ENCODE results near the gene ZNF845. TPM values are rescaled to one million over a fixed set of nuclear protein-coding genes. Genes with fewer than 3 reads are reported as not detected.
"Not testable (repeated sequence)": the region's sequence is repeated elsewhere in the genome, so short reads cannot be mapped to it uniquely, and the experiment has no call there.

The ZNF845 gene
- polyA plus RNA-seq, result 6.5 TPM
- long read RNA-seq, donor 1, result 0 reads
- long read RNA-seq, donor 2, full-length matches to known transcripts, result 1 of 32 reads
- long read RNA-seq, donor 2, partial matches to known transcripts, result 24 of 32 reads
- long read RNA-seq, donor 2, other reads (novel, unspliced or antisense), result 7 of 32 reads
- long read RNA-seq, donor 3, full-length matches to known transcripts, result 1 of 42 reads
- long read RNA-seq, donor 3, partial matches to known transcripts, result 22 of 42 reads
- long read RNA-seq, donor 3, other reads (novel, unspliced or antisense), result 19 of 42 reads
- long read RNA-seq, donor 4, result 0 reads
- long read RNA-seq, donor 5, partial matches to known transcripts, result 0 of 5 reads
- long read RNA-seq, donor 5, other reads (novel, unspliced or antisense), result 5 of 5 reads
- long read RNA-seq, donor 6, full-length matches to known transcripts, result 1 of 1 reads
- long read RNA-seq, donor 6, partial matches to known transcripts, result 0 of 1 reads
- long read RNA-seq, donor 6, other reads (novel, unspliced or antisense), result 0 of 1 reads
- long read RNA-seq, donor 7, full-length matches to known transcripts, result 1 of 1 reads
- long read RNA-seq, donor 7, partial matches to known transcripts, result 0 of 1 reads
- long read RNA-seq, donor 7, other reads (novel, unspliced or antisense), result 0 of 1 reads
- long read RNA-seq, donor 8, full-length matches to known transcripts, result 3 of 8 reads
- long read RNA-seq, donor 8, partial matches to known transcripts, result 5 of 8 reads
- long read RNA-seq, donor 8, other reads (novel, unspliced or antisense), result 0 of 8 reads
- long read RNA-seq, donor 9, result 0 reads
- long read RNA-seq, donor 10, full-length matches to known transcripts, result 1 of 1 reads
- long read RNA-seq, donor 10, partial matches to known transcripts, result 0 of 1 reads
- long read RNA-seq, donor 10, other reads (novel, unspliced or antisense), result 0 of 1 reads
- long read RNA-seq, donor 11, full-length matches to known transcripts, result 2 of 2 reads
- long read RNA-seq, donor 11, partial matches to known transcripts, result 0 of 2 reads
- long read RNA-seq, donor 11, other reads (novel, unspliced or antisense), result 0 of 2 reads

- Histone ChIP-seq H3K36me3 (ENCODE audit: control insufficient read depth, insufficient read depth, low read length) (peaks cover 8% of the 10 kb centered on the region), H3K27ac (ENCODE audit: low read length) (peak within 1 kb of the TSS; percentile 50), H3K27me3 (ENCODE audit: control insufficient read depth, insufficient read depth, low read length) (no peaks in the 10 kb centered on the region), H3K4me3 (ENCODE audit: low read length) (peak within 1 kb of the TSS; percentile 70), H3K4me1 (ENCODE audit: control insufficient read depth, insufficient read depth, low read length) (no peaks in the 10 kb centered on the region), H3K9me3 (ENCODE audit: control insufficient read depth, low read depth, low read length) (peaks cover 3% of the 10 kb centered on the region)
- WGBS (ENCODE audit: insufficient coverage, low lambda C conversion rate), result no CpG with 5 or more reads among the region's 61 CpGs
- peak; percentile 85 to 95 for DNase-seq
These were observed at the start of gene ZNF845 for GRCh38 chr19:53333463-53334449. Gene ZNF845, plus strand, starts transcription at chr19:53333749. Its CDS starts 7,559 bp downstream, at chr19:53341308.

GRCh38 chr19:53285087-53285486 lies 48.5 kb upstream of the ZNF845 start:
- Histone ChIP-seq H3K9me3 (ENCODE audit: control insufficient read depth, low read depth, low read length) (no peaks in the 10 kb centered on the region), H3K36me3 (ENCODE audit: control insufficient read depth, insufficient read depth, low read length) (no peaks in the 10 kb centered on the region), H3K4me3 (ENCODE audit: low read length) (no peak overlapping the region), H3K27me3 (ENCODE audit: control insufficient read depth, insufficient read depth, low read length) (no peaks in the 10 kb centered on the region), H3K4me1 (ENCODE audit: control insufficient read depth, insufficient read depth, low read length) (no peaks in the 10 kb centered on the region), H3K27ac (ENCODE audit: low read length) (no peak overlapping the region)
- DNase-seq, result no peak
- no CpG with 5 or more reads among the region's 4 CpGs for WGBS (ENCODE audit: insufficient coverage, low lambda C conversion rate)

- H3K36me3 ChIP-seq (ENCODE audit: control insufficient read depth, insufficient read depth, low read length), result no peaks in the 10 kb centered on the region
- no peaks in the 10 kb centered on the region for H3K4me1 ChIP-seq (ENCODE audit: control insufficient read depth, insufficient read depth, low read length)
- H3K27ac ChIP-seq (ENCODE audit: low read length), result no peak overlapping the region
- H3K9me3 ChIP-seq (ENCODE audit: control insufficient read depth, low read depth, low read length), result peaks cover 22% of the 10 kb centered on the region
- no peak for DNase-seq
- no peaks in the 10 kb centered on the region for H3K27me3 ChIP-seq (ENCODE audit: control insufficient read depth, insufficient read depth, low read length)
- WGBS (ENCODE audit: insufficient coverage, low lambda C conversion rate), result 81% methylated on average over 6 of the region's 47 CpGs
- H3K4me3 ChIP-seq (ENCODE audit: low read length), result no peak overlapping the region
These were observed 42.6 kb upstream of the ZNF845 start for GRCh38 chr19:53290758-53291549.

- H3K36me3 ChIP-seq (ENCODE audit: control insufficient read depth, insufficient read depth, low read length), result no peaks in the 10 kb centered on the region
- H3K9me3 ChIP-seq (ENCODE audit: control insufficient read depth, low read depth, low read length), result peaks cover 22% of the 10 kb centered on the region
- H3K27ac ChIP-seq (ENCODE audit: low read length), result no peak overlapping the region
- no peak for DNase-seq
- WGBS (ENCODE audit: insufficient coverage, low lambda C conversion rate), result 66% methylated on average over 4 of the region's 7 CpGs
- no peak overlapping the region for H3K4me3 ChIP-seq (ENCODE audit: low read length)
- no peaks in the 10 kb centered on the region for H3K27me3 ChIP-seq (ENCODE audit: control insufficient read depth, insufficient read depth, low read length)
- H3K4me1 ChIP-seq (ENCODE audit: control insufficient read depth, insufficient read depth, low read length), result no peaks in the 10 kb centered on the region
These were observed 38.6 kb upstream of the ZNF845 start for GRCh38 chr19:53294786-53295441.

GRCh38 chr19:53301341-53301740 lies 32.2 kb upstream of the ZNF845 start:
- H3K4me1 ChIP-seq (ENCODE audit: control insufficient read depth, insufficient read depth, low read length); H3K9me3 ChIP-seq (ENCODE audit: control insufficient read depth, low read depth, low read length); H3K27me3 ChIP-seq (ENCODE audit: control insufficient read depth, insufficient read depth, low read length); DNase-seq; H3K27ac ChIP-seq (ENCODE audit: low read length); H3K36me3 ChIP-seq (ENCODE audit: control insufficient read depth, insufficient read depth, low read length); H3K4me3 ChIP-seq (ENCODE audit: low read length): not testable (repeated sequence)
- WGBS (ENCODE audit: insufficient coverage, low lambda C conversion rate), result no CpG with 5 or more reads among the region's 8 CpGs

- Histone ChIP-seq H3K4me3 (ENCODE audit: low read length) (no peak overlapping the region), H3K4me1 (ENCODE audit: control insufficient read depth, insufficient read depth, low read length) (no peaks in the 10 kb centered on the region), H3K27me3 (ENCODE audit: control insufficient read depth, insufficient read depth, low read length) (peaks cover 5% of the 10 kb centered on the region), H3K9me3 (ENCODE audit: control insufficient read depth, low read depth, low read length) (peaks cover 18% of the 10 kb centered on the region), H3K36me3 (ENCODE audit: control insufficient read depth, insufficient read depth, low read length) (no peaks in the 10 kb centered on the region), H3K27ac (ENCODE audit: low read length) (no peak overlapping the region)
- WGBS (ENCODE audit: insufficient coverage, low lambda C conversion rate), result no CpG with 5 or more reads among the region's 32 CpGs
- no peak for DNase-seq
These were observed 25.2 kb upstream of the ZNF845 start for GRCh38 chr19:53308339-53308811.

- Histone ChIP-seq H3K4me3 (ENCODE audit: low read length) (no peak overlapping the region), H3K4me1 (ENCODE audit: control insufficient read depth, insufficient read depth, low read length) (no peaks in the 10 kb centered on the region), H3K9me3 (ENCODE audit: control insufficient read depth, low read depth, low read length) (peaks cover 18% of the 10 kb centered on the region), H3K27ac (ENCODE audit: low read length) (no peak overlapping the region), H3K36me3 (ENCODE audit: control insufficient read depth, insufficient read depth, low read length) (no peaks in the 10 kb centered on the region), H3K27me3 (ENCODE audit: control insufficient read depth, insufficient read depth, low read length) (peaks cover 5% of the 10 kb centered on the region)
- DNase-seq, result no peak
- WGBS (ENCODE audit: insufficient coverage, low lambda C conversion rate), result 63% methylated on average over 3 of the region's 11 CpGs
These were observed 22.5 kb upstream of the ZNF845 start for GRCh38 chr19:53311044-53311443.

GRCh38 chr19:53311897-53312296 lies 21.7 kb upstream of the ZNF845 start:
- Histone ChIP-seq H3K27ac (ENCODE audit: low read length) (no peak overlapping the region), H3K4me1 (ENCODE audit: control insufficient read depth, insufficient read depth, low read length) (no peaks in the 10 kb centered on the region), H3K36me3 (ENCODE audit: control insufficient read depth, insufficient read depth, low read length) (no peaks in the 10 kb centered on the region), H3K4me3 (ENCODE audit: low read length) (no peak overlapping the region), H3K27me3 (ENCODE audit: control insufficient read depth, insufficient read depth, low read length) (peaks cover 5% of the 10 kb centered on the region), H3K9me3 (ENCODE audit: control insufficient read depth, low read depth, low read length) (peaks cover 18% of the 10 kb centered on the region)
- WGBS (ENCODE audit: insufficient coverage, low lambda C conversion rate), result 78% methylated on average over 3 of the region's 12 CpGs
- no peak for DNase-seq

GRCh38 chr19:53328967-53329366 lies 4.6 kb upstream of the ZNF845 start:
- no peaks in the 10 kb centered on the region for H3K27me3 ChIP-seq (ENCODE audit: control insufficient read depth, insufficient read depth, low read length)
- WGBS (ENCODE audit: insufficient coverage, low lambda C conversion rate), result no CpG with 5 or more reads among the region's 24 CpGs
- no peak overlapping the region for H3K27ac ChIP-seq (ENCODE audit: low read length)
- H3K4me3 ChIP-seq (ENCODE audit: low read length), result no peak overlapping the region
- H3K4me1 ChIP-seq (ENCODE audit: control insufficient read depth, insufficient read depth, low read length), result no peaks in the 10 kb centered on the region
- peaks cover 3% of the 10 kb centered on the region for H3K9me3 ChIP-seq (ENCODE audit: control insufficient read depth, low read depth, low read length)
- no peaks in the 10 kb centered on the region for H3K36me3 ChIP-seq (ENCODE audit: control insufficient read depth, insufficient read depth, low read length)
- DNase-seq, result no peak

All from large intestine (tissue), 12 donors.